H7 (cell line): ENCODE results near the gene OARD1. TPM values are rescaled to one million over a fixed set of nuclear protein-coding genes. Genes with fewer than 3 reads are reported as not detected.
A peak's percentile ranks its signal among the peaks of the same experiment; 100 is the strongest.

ENCODE experiments used
- DNase-seq: peaks from one replicate; pipeline ENCODE4 v3.0.0; 2012
- H3K27me3 ChIP-seq: 2 replicates; pipeline ENCODE4 v1.6.0; 2011; ENCODE audit warnings: mild to moderate bottlenecking, low read length; ENCODE audit not compliant: control insufficient read depth, insufficient read depth
- H3K36me3 ChIP-seq: replicated peaks from 2 replicates; pipeline ENCODE4 v1.5.1; 2011; ENCODE audit warnings: low read length; ENCODE audit not compliant: control insufficient read depth, insufficient read depth
- H3K4me3 ChIP-seq: 2 replicates; pipeline ENCODE4 v1.5.1; 2011; ENCODE audit warnings: low read depth, mild to moderate bottlenecking, control low read depth, low read length, moderate library complexity; ENCODE audit not compliant: insufficient read depth
- total RNA-seq: library from RNA; depleted of rRNA; stranded (reverse); fragments of >200 nt; shearing (Covaris generic); gene quantifications from 2 replicates; pipeline ENCODE4 v1.2.3, GENCODE V29; 2014

The OARD1 gene
- total RNA-seq, 1 experiment from 2014 or later = 15.3 TPM

DNA sequence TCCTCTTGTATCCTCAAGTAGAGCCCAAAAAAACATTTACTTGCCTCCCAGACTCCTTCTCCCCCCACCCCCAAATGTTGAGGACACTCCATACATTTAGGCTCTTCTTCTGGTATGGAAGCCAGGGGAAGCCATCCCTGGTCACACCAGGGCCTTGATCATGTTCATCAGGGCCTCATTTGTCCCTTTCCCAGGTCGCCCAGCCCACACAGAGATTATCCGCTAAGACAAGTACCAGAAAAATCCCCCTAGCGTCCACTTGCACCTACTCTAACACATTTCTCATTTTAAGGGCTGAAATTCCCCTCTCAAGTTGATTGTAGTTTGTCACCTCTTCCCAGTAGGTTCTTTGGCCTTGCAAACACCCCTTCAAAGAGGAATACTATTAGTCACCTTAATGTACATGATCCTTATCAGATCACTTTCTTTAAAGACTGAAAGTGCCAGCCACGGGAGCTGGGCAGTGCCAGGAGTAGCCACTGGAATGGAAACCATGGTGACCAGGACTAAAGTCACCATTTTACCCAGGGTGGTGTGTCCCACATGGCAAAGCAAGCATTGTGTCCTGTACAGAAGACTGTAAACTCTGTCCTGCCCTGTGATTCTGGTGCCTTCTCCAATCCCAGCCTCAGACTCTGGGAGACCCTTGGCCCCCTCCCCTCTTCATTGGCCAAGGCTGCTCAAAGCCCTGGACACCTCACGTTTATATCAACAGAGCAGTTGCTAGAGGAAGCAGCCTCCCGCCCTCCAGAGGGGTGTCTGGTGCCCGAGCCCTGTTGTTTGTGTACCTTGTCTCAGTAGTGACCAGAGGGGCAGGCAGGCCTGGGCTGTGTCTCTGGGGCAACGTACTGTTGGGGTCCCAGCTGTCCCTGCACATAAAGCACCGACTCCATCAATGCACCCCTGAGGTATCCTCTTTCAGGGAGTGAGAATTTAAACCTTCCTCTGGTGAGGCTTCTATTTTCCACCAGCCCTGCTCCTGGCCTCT lies 24.1 kb downstream of the OARD1 start:
- Histone ChIP-seq H3K36me3 (no peaks in the 10 kb centered on the region), H3K4me3 (no peak overlapping the region), H3K27me3 (no peaks in the 10 kb centered on the region)
- DNase-seq = no peak

DNA sequence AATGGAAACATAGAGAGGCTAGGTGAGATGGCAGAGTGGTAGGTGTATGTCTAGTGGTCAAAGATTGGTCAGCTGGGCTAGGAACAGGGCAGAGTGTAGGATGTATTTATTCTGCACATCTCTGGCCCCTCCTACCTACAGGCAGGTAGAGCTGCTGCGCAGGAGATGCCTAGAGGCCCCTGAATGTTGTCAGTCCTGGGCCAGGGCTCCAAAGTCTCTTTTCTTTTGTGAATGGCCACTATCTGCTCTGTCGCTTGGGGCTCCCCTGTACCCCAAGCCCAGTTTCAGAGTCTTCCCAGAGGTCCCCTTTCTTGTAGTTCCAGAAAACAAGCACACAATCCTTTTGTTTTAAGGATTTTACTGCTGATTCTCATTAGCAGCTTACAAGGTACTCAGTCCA lies 24.9 kb downstream of the OARD1 start:
- no peak for DNase-seq
- Histone ChIP-seq H3K36me3 (no peaks in the 10 kb centered on the region), H3K4me3 (no peak overlapping the region), H3K27me3 (no peaks in the 10 kb centered on the region)

DNA sequence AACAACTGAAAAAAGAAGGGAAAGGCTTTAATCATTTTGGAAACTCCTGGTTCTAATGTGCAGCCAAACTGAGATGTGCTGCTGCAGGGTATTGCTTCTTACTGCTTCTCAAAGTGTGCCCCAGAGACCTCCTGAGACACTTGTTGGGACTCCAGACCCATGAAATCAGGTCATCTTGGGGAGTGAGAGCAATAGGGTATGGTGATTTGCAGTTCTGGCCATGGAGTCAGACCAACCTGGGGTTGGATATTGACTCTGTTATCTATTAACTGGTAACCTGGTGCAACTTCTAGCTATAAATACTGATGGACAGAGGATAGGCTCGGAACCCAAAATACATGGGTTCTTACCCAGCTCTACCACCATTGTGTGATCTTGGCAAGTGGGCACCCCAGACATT lies 26.1 kb downstream of the OARD1 start:
- H3K36me3 ChIP-seq = no peaks in the 10 kb centered on the region
- no peaks in the 10 kb centered on the region for H3K27me3 ChIP-seq
- no peak for DNase-seq
- no peak overlapping the region for H3K4me3 ChIP-seq

DNA sequence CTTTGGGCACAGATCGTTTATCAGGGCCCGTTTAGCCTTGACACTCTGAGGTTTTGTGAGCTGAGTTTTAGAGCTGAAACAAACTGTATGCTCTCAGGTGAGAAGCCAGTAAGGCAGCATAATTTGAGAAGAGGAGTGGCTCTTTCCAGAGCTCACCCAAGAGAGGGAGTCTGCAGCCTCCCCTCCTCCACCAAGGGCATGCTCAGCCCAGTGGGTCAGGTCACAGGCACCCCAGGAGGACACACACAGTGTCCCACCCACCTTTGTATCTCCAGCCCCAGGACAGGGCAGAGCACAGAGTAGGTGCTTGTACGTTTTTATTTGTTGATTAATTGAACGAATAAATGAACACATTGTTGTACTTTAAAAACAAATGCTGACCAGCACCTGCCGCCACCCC lies 26.5 kb downstream of the OARD1 start:
- DNase-seq = no peak
- no peaks in the 10 kb centered on the region for H3K27me3 ChIP-seq
- no peak overlapping the region for H3K4me3 ChIP-seq
- H3K36me3 ChIP-seq = no peaks in the 10 kb centered on the region

DNA sequence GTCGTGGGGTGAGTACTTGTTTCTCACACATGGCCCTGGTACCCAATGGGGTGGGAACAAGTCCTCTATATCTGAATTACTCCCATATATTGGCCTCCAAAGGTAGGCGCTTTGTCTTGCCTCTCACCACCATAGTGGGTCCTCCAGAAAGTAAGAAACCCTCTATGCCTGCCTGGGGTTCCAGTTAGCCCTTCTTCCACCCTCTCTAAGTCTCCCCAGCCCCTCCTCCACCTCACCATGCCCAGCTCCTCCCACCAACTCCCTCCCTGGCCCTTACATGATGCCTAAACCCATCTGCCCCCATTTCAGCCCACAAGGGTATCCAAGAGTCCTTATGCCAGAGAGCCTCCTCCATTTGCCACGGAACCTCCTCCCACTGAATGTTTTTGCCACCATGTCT lies 29.0 kb downstream of the OARD1 start:
- Histone ChIP-seq H3K36me3 (no peaks in the 10 kb centered on the region), H3K27me3 (no peaks in the 10 kb centered on the region), H3K4me3 (no peak overlapping the region)
- DNase-seq = no peak

DNA sequence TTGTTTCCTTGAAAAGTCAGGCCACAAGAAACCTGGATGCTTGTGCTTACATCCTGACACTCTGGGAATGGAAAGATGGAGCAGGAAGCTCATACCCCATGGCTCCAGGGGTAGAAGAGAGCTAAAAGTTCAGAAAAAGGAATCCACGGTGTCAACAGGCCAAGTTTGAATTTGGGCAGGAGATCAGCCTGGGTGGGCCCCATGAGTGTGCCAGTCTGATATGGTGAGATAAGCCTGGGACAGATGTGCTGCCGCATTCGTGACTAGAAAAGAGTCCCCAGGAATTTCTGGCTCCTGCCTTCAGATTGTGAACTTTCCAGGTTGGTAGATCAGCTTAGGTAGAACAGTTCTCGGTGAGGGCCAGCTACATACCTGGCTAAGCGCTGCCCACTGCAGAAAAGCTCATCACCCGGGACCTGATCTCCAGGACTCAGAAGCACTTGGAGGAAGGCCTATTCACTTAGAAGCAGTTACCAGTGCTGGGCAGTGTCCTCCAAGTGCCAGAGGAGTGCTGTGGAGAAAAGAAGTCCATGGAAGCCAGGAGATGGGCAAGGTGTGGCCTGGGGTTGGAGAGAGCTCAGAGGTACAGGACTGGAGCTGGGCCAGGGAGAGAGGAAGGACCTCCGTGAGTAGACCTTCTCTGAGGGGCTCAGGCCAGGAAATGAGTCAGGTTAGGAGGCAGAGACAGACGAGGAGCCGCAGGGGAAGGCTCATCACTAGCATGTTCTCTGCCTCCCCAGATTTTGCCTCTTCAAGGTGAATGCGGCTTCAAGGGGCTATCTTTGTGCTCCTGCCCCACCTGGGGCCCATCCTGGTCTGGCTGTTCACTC lies 29.7 kb downstream of the OARD1 start, which contains the start of gene TSPO2:
Gene TSPO2 (plus strand): TSS at position 242 of the 830 bp plus-strand sequence. CDS start 519 bp downstream, at position 761.
- no peak within 1 kb of the TSS for H3K4me3 ChIP-seq
- H3K36me3 ChIP-seq = no peaks in the 10 kb centered on the region
- DNase-seq = no peak
- no peaks in the 10 kb centered on the region for H3K27me3 ChIP-seq

DNA sequence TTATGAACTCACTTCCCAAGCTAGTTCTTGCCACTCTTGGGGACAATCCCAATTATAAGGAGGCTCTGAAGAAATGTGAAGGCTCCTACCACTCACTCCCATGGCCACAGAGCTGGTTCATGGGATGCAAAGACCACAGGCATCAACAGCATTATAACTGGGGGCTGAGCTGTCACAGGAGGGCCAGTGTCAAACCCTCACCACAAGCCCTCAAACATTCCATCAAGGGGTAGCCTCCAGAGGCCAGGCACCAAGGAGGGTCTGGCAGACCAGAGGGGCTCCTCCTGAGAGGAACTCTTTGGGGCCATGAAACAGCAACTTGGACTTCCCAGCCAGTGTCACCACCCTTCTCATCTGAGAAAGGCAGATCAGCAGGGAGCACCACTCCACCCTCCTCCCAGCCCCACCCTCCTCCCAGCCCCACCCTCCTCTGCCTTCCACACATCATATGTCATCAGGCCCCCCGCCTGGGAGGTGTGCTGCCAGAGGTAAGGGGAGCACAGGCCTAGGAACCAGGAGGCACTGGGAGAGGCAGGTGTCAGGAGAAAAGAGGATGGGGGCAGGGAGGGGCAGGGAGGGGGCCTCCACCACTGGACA lies 31.1 kb downstream of the OARD1 start:
- DNase-seq = no peak
- H3K36me3 ChIP-seq = no peaks in the 10 kb centered on the region
- no peak overlapping the region for H3K4me3 ChIP-seq
- no peaks in the 10 kb centered on the region for H3K27me3 ChIP-seq

DNA sequence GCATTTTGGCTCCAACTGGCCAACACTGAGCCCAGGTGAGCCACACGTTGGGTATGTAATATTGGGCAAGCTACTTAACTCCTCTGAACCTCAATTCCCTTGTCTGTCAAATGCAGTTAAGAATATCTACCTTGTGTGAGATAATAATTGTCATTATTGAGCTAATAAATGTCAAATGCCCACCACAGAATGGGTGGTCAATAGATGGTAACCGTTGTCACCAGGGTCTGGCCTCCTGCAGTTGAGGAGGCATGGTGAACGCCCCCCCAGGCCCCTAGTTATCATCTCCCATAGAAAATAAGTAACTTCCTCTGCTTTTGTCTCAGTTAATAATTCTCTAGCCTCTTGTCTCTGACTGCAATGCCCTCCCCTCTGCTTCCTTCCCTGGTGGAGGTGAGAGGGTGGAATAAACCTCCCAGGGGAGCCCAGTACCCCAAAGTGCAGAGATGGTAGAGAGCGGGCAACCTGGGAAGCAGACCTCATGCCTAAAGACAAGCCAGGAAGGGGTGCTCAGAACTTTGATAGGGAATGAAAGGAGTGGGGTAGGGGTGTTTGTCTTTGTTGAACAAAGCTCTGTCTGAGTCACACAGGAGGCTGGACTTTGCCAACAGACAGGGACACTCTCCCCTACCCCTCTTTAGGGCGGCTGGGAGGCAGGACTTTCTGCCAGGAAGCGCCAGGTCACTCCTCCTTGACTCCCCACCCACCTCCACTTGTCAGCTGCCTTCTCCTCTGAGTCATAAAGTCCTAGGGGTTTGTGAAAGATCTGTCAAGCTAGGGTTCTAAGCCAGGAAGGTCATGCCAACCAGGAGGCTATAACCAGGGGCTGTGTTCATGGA lies 31.8 kb downstream of the OARD1 start:
- no peak overlapping the region for H3K4me3 ChIP-seq
- no peak for DNase-seq
- H3K27me3 ChIP-seq = no peaks in the 10 kb centered on the region
- no peaks in the 10 kb centered on the region for H3K36me3 ChIP-seq

DNA sequence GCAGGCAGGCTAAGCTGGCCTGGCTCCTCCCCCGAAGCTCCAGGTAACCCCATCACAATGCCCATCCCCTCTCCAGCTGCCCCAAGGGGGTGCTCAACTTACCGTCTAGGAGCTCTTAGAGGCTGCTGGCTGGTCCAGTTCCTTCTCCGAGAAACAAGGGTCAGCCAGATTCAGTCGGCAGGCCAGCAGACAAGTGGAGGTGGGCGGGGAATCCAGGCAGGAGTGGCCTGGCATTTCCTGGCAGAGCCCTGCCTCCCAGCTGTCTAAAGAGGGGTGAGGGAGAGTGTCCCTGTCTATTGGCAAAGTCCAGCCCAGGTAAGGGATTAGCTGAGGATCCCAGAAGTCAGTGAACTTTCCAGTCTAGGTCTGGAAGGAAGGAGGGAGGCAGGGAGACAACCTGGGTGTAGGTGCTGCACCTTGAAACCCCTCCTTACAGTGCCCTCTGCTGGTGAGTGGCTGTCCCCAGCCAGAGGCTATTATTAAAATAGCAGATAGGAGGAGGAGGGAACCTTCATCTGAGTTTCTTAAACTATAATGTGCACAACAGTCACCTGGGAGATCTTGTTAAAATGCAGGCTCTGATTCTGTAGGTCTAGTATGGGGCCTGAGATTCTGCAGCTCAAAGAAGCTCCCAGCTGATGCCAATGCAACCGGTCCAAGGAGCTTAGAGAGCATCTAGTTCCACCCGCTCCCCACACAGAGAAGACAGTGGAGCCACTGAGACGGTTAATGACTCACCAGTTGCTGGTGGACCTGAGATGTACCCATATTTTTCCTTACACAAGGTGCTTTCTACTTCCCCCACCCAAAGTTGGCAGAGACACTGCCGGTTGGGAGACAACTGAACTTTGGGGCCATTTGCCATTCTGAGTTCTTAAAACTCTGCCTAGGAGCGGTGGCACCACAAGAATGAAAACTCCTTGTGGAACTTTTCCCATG lies 32.8 kb downstream of the OARD1 start, which contains the start of gene UNC5CL:
Gene UNC5CL (minus strand): TSS at position 162 of the 939 bp plus-strand sequence. CDS start 4,147 bp downstream, outside the sequence.
- Histone ChIP-seq H3K27me3 (no peaks in the 10 kb centered on the region), H3K4me3 (no peak within 1 kb of the TSS), H3K36me3 (no peaks in the 10 kb centered on the region)
- peak; percentile 91 for DNase-seq

DNA sequence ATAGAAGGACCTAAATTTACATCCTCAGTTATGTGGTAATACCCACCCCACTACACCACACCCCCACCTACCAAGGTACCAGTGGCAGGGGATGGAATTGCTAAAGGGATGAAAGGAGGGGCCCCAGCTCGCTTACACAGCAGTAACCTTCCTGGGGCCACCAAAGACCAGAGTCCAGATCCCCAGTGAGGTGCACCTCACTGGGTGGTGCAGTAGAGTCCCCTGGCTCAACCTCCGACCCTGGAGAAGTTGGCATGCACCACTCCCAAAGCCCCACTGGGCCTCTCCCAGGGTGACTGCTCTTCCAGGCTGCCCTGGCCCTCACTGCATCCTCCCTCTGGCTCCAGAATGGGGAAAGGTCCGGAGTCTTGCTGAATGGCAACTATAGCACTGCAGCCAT lies 34.0 kb downstream of the OARD1 start:
- Histone ChIP-seq H3K36me3 (no peaks in the 10 kb centered on the region), H3K27me3 (no peaks in the 10 kb centered on the region), H3K4me3 (no peak overlapping the region)
- no peak for DNase-seq

DNA sequence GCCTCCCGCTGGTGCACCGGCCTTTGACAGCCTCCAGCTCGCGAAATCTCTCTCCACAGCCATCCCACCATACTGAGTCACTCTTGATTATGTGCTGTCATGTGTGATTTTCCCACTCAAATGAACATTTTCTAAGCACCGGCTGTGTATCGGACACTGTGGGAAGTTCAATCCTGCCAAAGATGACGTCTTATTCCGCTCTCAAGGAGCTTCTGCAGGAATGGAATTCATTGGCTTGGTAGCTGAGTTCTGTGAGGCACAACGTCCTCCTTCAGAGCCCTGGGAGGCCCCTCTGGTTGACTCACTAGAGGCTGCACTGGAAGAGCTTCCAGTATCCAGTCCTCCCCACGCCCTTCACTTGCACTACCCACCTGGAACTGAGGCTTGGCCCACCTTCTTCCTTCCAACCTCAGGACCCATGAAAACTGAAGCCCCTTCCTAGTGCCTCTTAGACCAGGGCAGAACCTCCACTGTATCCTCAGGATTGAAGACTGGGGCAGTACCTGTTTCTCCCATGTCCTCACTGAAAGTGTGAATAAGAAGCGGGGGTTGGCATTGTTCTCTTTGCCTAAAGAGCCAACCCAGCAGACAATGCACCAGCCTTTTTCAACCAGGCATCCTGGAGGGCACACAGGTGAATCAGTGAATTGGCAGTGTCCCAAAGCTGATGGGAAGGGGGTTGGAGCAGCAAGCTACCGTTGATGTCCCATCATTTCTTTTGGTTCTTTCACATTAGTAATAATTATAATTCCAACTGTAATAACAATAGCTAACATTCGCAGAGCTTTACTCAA lies 34.9 kb downstream of the OARD1 start:
- DNase-seq = no peak
- no peaks in the 10 kb centered on the region for H3K27me3 ChIP-seq
- H3K36me3 ChIP-seq = no peaks in the 10 kb centered on the region

DNA sequence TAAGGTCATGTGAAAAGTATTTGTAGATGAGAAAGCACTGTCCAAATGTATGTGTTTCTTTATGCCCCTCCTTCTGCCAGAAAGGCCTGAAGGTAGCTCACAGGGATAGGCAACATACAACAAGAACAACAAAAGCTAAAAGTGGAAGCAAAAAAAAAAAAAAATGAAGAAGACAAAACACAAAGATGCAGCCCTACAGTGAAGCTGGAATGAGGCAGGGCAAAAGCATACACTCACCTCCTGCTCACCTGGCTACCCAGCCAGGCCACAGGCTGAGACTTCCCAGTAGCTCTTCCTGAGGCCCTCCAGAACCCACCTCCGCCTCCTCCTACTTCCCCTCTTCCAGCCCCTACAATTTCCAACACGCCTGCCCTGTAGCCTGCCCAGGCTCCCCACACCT lies 35.6 kb downstream of the OARD1 start:
- no peak for DNase-seq
- Histone ChIP-seq H3K36me3 (no peaks in the 10 kb centered on the region), H3K4me3 (no peak overlapping the region), H3K27me3 (no peaks in the 10 kb centered on the region)

More for the DNA sequence above, 34.9 kb downstream of the OARD1 start:
- no peak overlapping the region for H3K4me3 ChIP-seq
